Calu3 (cell line): ENCODE results near the gene ADAMTS9. TPM values are rescaled to one million over a fixed set of nuclear protein-coding genes. Genes with fewer than 3 reads are reported as not detected.

Source experiments
- BruUV-seq: library from RNA; stranded (reverse); fragments of 400-500 nt; replicated peaks from 2 replicates; lab custom pipeline; 2021; lab: Mats Ljungman, UMichigan
- CTCF ChIA-PET: fragments of 300-600 bp; sonication (Branson Sonifier 250); formaldehyde crosslinking; loops from one replicate; lab custom pipeline; 2022; ENCODE audit warnings: antibody characterized with exemption; lab: Charles Lee
- DNase-seq: peaks from one replicate; pipeline ENCODE4 v3.0.0; 2022
- H3K27ac Mint-ChIP-seq: one replicate; pipeline ENCODE4 v1.8.0; 2022; ENCODE audit warnings: mixed read lengths; ENCODE audit not compliant: unreplicated experiment
- H3K27me3 Mint-ChIP-seq: one replicate; pipeline ENCODE4 v1.8.0; 2022; ENCODE audit warnings: mixed read lengths; ENCODE audit not compliant: unreplicated experiment
- H3K36me3 Mint-ChIP-seq: one replicate; pipeline ENCODE4 v1.8.0; 2022; ENCODE audit warnings: mild to moderate bottlenecking, moderate library complexity, mixed read lengths; ENCODE audit not compliant: insufficient read depth, unreplicated experiment
- H3K4me1 Mint-ChIP-seq: one replicate; pipeline ENCODE4 v1.8.0; 2022; ENCODE audit warnings: mild to moderate bottlenecking, low read depth, mixed read lengths; ENCODE audit not compliant: unreplicated experiment
- H3K4me3 Mint-ChIP-seq: one replicate; pipeline ENCODE4 v1.8.0; 2022; ENCODE audit warnings: mild to moderate bottlenecking, low read depth, moderate library complexity, mixed read lengths; ENCODE audit not compliant: unreplicated experiment
- H3K9me3 Mint-ChIP-seq: one replicate; pipeline ENCODE4 v1.8.0; 2022; ENCODE audit warnings: low read depth, mixed read lengths; ENCODE audit not compliant: unreplicated experiment
- intact Hi-C: fragments of 100-400 bp; cut with micrococcal nuclease; formaldehyde crosslinking; loops from one replicate; pipeline ENCODE4 v1.10.0; 2022; ENCODE audit not compliant: unreplicated experiment
- total RNA-seq: library from RNA; stranded (reverse); gene quantifications from 2 replicates; pipeline ENCODE4 v1.2.3, GENCODE V29; 2022
- TF ChIP-seq, protein P1 (sequence below): fragments of 200-600 bp; IDR thresholded peaks from one replicate; pipeline ENCODE4 v1.8.0; 2022; ENCODE audit warnings: antibody characterized with exemption; ENCODE audit not compliant: unreplicated experiment

Gene ADAMTS9
- total RNA-seq, 1 experiment from 2014 or later: 54.6 TPM

- no peak overlapping the region for H3K27ac Mint-ChIP-seq
Observed at GRCh38 chr3:64495781-64496334, 191.9 kb downstream of the ADAMTS9 start.

DNA sequence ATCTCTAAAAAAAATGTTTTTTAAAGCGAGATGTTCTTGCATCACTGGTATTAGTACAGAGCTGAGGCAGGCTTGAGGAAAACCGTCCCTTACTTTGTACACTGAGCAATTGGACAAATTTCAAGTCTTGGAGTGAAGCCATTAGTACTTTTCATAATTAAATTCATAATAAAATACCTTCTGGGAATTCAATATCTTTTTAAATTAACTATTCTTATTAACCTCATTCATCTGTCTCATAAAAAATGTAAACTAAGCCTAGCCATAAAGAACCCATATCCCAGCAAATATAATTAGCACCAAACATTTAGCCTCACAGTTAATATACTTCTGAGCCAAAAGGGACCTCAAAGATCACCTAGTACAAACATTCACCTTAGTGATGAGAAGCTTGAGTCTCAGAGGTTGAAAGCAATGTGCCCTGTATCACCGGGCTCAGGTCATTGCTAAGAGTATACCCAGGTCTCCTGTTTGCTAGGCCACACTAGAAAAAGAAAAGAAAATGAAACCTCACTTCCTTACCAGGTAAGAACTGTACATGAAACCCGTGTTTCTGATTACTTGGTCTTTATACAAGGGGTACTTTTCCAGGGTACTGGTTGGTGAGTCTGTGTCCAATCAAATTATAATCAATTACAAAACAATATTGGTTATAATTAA, 192.5 kb downstream of the ADAMTS9 start:
- H3K36me3 Mint-ChIP-seq: no peaks in the 10 kb centered on the region
- intact Hi-C loops: no loop called here
- no peak overlapping the region for H3K4me3 Mint-ChIP-seq
- H3K27me3 Mint-ChIP-seq: peaks cover 31% of the 10 kb centered on the region
- TF ChIP-seq, protein P1, sequence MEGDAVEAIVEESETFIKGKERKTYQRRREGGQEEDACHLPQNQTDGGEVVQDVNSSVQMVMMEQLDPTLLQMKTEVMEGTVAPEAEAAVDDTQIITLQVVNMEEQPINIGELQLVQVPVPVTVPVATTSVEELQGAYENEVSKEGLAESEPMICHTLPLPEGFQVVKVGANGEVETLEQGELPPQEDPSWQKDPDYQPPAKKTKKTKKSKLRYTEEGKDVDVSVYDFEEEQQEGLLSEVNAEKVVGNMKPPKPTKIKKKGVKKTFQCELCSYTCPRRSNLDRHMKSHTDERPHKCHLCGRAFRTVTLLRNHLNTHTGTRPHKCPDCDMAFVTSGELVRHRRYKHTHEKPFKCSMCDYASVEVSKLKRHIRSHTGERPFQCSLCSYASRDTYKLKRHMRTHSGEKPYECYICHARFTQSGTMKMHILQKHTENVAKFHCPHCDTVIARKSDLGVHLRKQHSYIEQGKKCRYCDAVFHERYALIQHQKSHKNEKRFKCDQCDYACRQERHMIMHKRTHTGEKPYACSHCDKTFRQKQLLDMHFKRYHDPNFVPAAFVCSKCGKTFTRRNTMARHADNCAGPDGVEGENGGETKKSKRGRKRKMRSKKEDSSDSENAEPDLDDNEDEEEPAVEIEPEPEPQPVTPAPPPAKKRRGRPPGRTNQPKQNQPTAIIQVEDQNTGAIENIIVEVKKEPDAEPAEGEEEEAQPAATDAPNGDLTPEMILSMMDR: no peak
- no peak for DNase-seq
- no peaks in the 10 kb centered on the region for H3K9me3 Mint-ChIP-seq
- CTCF ChIA-PET: no interaction called here
- H3K4me1 Mint-ChIP-seq: no peaks in the 10 kb centered on the region
- BruUV-seq: no TSS peak
- H3K27ac Mint-ChIP-seq: no peak overlapping the region

More at GRCh38 chr3:64495781-64496334, 191.9 kb downstream of the ADAMTS9 start:
- no peaks in the 10 kb centered on the region for H3K9me3 Mint-ChIP-seq
- intact Hi-C loops: no loop called here
- CTCF ChIA-PET: no interaction called here
- no peaks in the 10 kb centered on the region for H3K36me3 Mint-ChIP-seq
- no TSS peak for BruUV-seq
- no peak overlapping the region for H3K4me3 Mint-ChIP-seq
- H3K27me3 Mint-ChIP-seq: peaks cover 31% of the 10 kb centered on the region
- DNase-seq: no peak
- TF ChIP-seq, protein P1: no peak
- H3K4me1 Mint-ChIP-seq: no peaks in the 10 kb centered on the region

DNA sequence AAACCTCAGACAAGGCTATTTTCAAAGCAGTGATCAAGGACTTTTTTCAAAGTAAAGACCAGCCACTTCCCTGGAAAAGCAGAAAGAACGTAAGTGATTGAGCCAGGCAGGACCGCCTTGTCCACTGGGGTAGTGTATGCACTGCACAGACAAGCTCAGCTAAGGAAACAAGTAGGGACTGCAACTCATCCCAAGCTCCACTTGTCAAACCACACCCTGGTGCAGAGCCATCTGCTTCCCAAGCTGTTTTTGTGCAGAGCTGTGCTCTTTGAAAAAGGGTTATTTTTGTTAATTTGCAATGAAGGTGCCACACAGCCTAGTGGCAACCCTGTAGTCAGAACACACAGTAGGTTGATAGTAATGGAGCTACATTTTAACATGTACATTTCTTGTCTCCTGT, 193.3 kb downstream of the ADAMTS9 start:
- DNase-seq: no peak
- H3K27ac Mint-ChIP-seq: no peak overlapping the region
- H3K36me3 Mint-ChIP-seq: peaks cover under 1% of the 10 kb centered on the region
- no peaks in the 10 kb centered on the region for H3K9me3 Mint-ChIP-seq
- CTCF ChIA-PET: no interaction called here
- no peak overlapping the region for H3K4me3 Mint-ChIP-seq
- no TSS peak for BruUV-seq
- intact Hi-C loops: no loop called here
- TF ChIP-seq, protein P1: no peak
- H3K27me3 Mint-ChIP-seq: peaks cover 31% of the 10 kb centered on the region
- H3K4me1 Mint-ChIP-seq: no peaks in the 10 kb centered on the region

DNA sequence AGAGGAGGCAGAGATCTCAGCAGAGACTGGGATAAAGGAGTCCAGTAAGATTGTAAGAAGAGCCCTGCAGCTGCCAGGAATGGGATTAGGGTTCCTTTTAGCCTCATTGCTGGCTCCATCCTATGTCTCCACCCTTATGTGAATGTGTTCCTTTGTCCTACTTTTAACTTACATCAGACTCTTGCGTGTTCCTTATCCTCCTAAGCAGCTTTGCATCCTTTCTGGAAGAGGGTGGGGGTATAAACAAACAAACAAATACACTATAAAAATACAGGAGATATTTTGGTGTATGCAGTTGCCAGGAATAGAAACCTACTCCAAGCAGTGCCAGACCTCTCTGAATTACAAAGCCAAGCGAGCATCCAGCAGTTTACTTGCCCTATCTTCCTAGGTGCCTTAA, 194.7 kb downstream of the ADAMTS9 start:
- H3K27ac Mint-ChIP-seq: no peak overlapping the region
- CTCF ChIA-PET: no interaction called here
- intact Hi-C loops: no loop called here
- no peak overlapping the region for H3K4me3 Mint-ChIP-seq
- H3K9me3 Mint-ChIP-seq: no peaks in the 10 kb centered on the region
- no peak for DNase-seq
- peaks cover 5% of the 10 kb centered on the region for H3K36me3 Mint-ChIP-seq
- no peaks in the 10 kb centered on the region for H3K4me1 Mint-ChIP-seq
- TF ChIP-seq, protein P1: no peak
- H3K27me3 Mint-ChIP-seq: peaks cover 31% of the 10 kb centered on the region
- BruUV-seq: no TSS peak
